ENCODE data around the gene TXNL4A. TPM values are rescaled to one million over a fixed set of nuclear protein-coding genes. Genes with fewer than 3 reads are reported as not detected.
"Not testable (repeated sequence)": the region's sequence is repeated elsewhere in the genome, so short reads cannot be mapped to it uniquely, and the experiment has no call there.

The TXNL4A gene
- total RNA-seq, 6 experiments from 2014 or later: 168 to 187 (median 174) TPM

DNA sequence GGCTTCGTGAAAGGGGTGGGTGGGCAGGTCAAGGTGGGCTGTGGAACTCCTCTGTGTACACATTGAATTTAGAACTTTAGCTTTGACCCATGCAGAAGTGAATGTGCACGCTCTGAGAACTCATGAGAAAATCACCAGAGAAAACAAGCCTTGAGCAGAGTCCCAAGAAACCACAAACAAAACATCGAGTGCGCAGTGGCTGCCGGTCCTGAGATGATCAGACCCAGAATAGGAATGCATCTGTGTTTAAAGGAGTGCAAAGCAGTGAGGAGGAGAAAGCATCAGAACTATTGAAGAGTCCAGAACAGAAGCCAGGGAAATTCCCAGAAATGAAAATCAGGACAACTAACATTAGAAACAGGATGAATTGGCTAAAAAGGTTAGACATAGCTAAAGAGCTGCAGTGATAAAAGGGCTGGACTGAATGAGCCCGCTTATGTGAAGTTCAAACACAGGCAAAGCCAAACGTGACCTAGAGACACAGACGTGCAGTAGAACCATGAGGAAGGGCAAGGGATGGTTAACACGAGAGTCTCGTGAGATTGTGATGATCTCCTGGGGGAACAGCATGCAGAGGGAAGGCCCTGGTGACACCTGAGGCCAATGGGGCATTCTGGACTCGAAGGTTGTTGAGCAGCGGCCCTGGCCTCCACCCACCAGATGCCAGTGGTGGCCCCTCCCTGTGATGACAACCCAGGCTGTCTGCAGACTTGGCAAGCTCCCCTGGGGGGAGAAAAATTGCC lies 16.4 kb upstream of the TXNL4A start:
- peaks cover 7% of the 10 kb centered on the region for H3K4me1 Mint-ChIP-seq (ENCODE audit: low read depth)
- TF ChIP-seq, protein P1, sequence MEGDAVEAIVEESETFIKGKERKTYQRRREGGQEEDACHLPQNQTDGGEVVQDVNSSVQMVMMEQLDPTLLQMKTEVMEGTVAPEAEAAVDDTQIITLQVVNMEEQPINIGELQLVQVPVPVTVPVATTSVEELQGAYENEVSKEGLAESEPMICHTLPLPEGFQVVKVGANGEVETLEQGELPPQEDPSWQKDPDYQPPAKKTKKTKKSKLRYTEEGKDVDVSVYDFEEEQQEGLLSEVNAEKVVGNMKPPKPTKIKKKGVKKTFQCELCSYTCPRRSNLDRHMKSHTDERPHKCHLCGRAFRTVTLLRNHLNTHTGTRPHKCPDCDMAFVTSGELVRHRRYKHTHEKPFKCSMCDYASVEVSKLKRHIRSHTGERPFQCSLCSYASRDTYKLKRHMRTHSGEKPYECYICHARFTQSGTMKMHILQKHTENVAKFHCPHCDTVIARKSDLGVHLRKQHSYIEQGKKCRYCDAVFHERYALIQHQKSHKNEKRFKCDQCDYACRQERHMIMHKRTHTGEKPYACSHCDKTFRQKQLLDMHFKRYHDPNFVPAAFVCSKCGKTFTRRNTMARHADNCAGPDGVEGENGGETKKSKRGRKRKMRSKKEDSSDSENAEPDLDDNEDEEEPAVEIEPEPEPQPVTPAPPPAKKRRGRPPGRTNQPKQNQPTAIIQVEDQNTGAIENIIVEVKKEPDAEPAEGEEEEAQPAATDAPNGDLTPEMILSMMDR (IDR thresholded peaks at IDR 0.05): no peak
- DNase-seq: no peak
- peaks cover 4% of the 10 kb centered on the region for H3K27me3 Mint-ChIP-seq (ENCODE audit: insufficient read depth)
- H3K9me3 Mint-ChIP-seq: peaks cover 22% of the 10 kb centered on the region
- H3K27ac Mint-ChIP-seq: no peak overlapping the region
- H3K4me3 Mint-ChIP-seq: no peak overlapping the region
- peaks cover 8% of the 10 kb centered on the region for H3K36me3 Mint-ChIP-seq (ENCODE audit: low read depth)

DNA sequence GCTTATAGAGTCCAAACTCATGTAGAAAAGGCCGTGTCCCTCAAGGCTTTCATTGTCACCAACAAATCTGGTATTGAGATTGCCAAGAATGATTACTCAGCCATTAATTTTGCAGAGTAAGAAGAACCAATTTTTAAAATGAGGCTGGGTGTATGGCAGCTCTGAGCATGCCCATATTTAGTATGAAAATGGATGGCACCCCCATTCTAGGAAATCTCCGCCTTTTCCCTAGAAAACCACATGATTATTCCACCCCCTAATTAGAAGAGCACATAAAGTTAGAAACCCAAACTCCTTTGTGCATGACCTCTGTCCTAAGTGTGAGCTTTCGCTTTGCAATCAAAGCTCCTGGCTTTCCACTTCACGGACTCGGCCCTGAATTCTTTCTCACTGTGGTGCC lies 14.1 kb upstream of the TXNL4A start:
- Mint-ChIP-seq H3K4me1 (ENCODE audit: low read depth) (no peaks in the 10 kb centered on the region), H3K4me3 (no peak overlapping the region), H3K27ac (no peak overlapping the region), H3K27me3 (ENCODE audit: insufficient read depth) (peaks cover 4% of the 10 kb centered on the region; the same call in 1 of the 2 replicates), H3K36me3 (ENCODE audit: low read depth) (peaks cover 10% of the 10 kb centered on the region), H3K9me3 (peaks cover 24% of the 10 kb centered on the region)
- DNase-seq: no peak
- TF ChIP-seq, protein P1 (IDR thresholded peaks at IDR 0.05): no peak

DNA sequence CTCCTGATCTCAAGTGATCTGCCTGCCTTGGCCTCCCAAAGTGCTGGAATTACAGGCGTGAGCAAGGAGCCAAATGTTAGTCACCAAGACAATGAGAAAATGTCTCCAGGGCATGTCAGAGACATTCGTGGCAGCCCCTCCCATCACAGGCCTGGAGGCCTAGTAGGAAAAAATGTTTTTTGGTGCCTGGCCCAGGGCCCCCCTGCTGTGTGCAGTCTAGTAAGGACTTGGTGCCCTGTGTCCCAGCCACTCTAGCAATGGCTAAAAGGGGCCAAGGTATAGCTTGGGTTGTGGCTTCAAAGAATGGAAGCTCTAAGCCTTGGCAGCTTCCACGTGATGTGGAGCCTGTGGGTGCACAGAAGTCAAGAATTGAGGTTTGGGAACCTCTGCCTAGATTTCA lies 12.5 kb upstream of the TXNL4A start:
- no peak for DNase-seq
- H3K27me3 Mint-ChIP-seq (ENCODE audit: insufficient read depth): peaks cover 7% of the 10 kb centered on the region
- TF ChIP-seq, protein P1 (IDR thresholded peaks at IDR 0.05): no peak
- H3K36me3 Mint-ChIP-seq (ENCODE audit: low read depth): peaks cover 10% of the 10 kb centered on the region
- no peak overlapping the region for H3K4me3 Mint-ChIP-seq
- H3K9me3 Mint-ChIP-seq: peaks cover 24% of the 10 kb centered on the region
- no peaks in the 10 kb centered on the region for H3K4me1 Mint-ChIP-seq (ENCODE audit: low read depth)
- H3K27ac Mint-ChIP-seq: no peak overlapping the region

DNA sequence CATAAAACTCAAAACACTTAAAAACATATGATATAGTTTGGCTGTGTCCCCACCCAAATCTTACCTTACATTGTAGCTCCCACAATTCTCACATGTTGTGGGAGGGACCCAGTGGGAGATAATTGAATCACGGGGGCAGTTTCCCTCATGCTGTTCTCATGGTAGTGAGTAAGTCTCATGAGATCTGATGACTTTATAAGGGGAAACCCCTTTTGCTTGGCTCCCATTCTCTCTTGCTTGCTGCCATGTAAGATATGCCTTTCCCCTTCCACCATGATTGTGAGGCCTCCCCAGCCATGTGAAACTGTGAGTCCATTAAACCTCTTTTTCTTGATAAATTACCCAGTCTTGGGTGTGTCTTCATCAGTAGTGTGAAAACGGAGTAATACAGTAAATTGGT lies 11.3 kb upstream of the TXNL4A start:
- peaks cover 24% of the 10 kb centered on the region for H3K9me3 Mint-ChIP-seq
- not testable (repeated sequence) for DNase-seq; H3K27me3 Mint-ChIP-seq (ENCODE audit: insufficient read depth); H3K27ac Mint-ChIP-seq; H3K4me1 Mint-ChIP-seq (ENCODE audit: low read depth); H3K36me3 Mint-ChIP-seq (ENCODE audit: low read depth); H3K4me3 Mint-ChIP-seq

DNA sequence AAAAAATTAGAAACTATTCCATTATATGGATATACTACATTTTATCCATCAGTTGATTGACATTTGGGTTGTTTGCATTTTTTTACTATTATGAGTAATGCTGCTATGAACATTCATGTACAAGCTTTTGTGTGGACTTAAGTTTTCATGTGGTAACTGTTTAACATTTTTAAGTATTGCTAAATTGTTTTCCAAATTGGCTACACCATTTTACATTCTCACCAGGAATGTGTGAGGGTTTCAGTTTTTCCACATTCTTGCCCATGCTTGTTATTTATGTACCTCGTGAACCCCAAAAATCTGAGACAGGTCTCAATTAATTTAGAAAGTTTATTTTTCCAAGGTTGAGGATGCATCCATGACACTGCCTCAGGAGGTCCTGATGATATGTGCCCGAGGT lies 3.1 kb upstream of the TXNL4A start:
- Mint-ChIP-seq H3K4me1 (ENCODE audit: low read depth) (peaks cover 7% of the 10 kb centered on the region), H3K27me3 (ENCODE audit: insufficient read depth) (peaks cover 2% of the 10 kb centered on the region), H3K27ac (no peak overlapping the region), H3K4me3 (no peak overlapping the region), H3K9me3 (no peaks in the 10 kb centered on the region), H3K36me3 (ENCODE audit: low read depth) (no peaks in the 10 kb centered on the region)
- TF ChIP-seq, protein P1 (IDR thresholded peaks at IDR 0.05): no peak
- no peak for DNase-seq

DNA sequence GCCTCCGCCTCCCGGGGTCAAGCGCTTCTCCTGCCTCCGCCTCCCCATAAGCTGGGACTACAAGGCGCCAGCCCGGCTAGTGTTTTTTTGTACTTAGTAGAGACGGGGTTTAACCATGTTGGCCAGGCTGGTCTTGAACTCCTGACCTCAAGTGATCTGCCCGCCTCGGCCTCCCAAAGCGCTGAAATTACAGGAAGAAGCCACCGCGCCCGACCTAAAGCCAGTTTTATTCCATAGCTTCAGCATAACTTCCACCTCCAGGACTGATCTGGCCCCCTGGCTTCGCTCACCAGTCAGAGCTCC lies 783 bp upstream of the TXNL4A start:
- Mint-ChIP-seq H3K9me3 (no peaks in the 10 kb centered on the region), H3K27me3 (ENCODE audit: insufficient read depth) (no peaks in the 10 kb centered on the region), H3K36me3 (ENCODE audit: low read depth) (peaks cover 5% of the 10 kb centered on the region; the same call in 1 of the 2 replicates), H3K27ac (peak overlapping the region; percentile 94), H3K4me3 (peak overlapping the region; percentile 88), H3K4me1 (ENCODE audit: low read depth) (peaks cover 17% of the 10 kb centered on the region)
- DNase-seq: no peak
- TF ChIP-seq, protein P1 (IDR thresholded peaks at IDR 0.05): no peak

Measured in HFFc6 (cell line).